ACHN (cell line): ENCODE data around the gene POM121L2.

ENCODE experiments used
- DNase-seq: peaks from one replicate; pipeline ENCODE4 v3.0.0-alpha.2; 2015
- in situ Hi-C: cut with HindIII; loops from 2 replicates; pipeline ENCODE4 v1.10.0; 2017; ENCODE audit warnings: low sequenced_read_pairs, low pct_ligation_motif_present, low pct_unique_long_range_greater_than_20kb

Gene POM121L2

GRCh38 chr6:27312146-27312949 is at the start of gene POM121L2:
Gene POM121L2, minus strand, starts transcription at chr6:27312273. Its CDS starts 103 bp downstream, at chr6:27312170.
- in situ Hi-C loops: no loop called here
- peak; percentile 70 for DNase-seq

GRCh38 chr6:27359231-27359630 is 47.2 kb upstream of the POM121L2 start:
- in situ Hi-C loops: no loop called here
- DNase-seq: no peak

- DNase-seq: no peak
- in situ Hi-C loops: no loop called here
Observed at GRCh38 chr6:27358786-27359185, 46.7 kb upstream of the POM121L2 start.

GRCh38 chr6:27352850-27353249 is 40.8 kb upstream of the POM121L2 start:
- in situ Hi-C loops: no loop called here
- no peak for DNase-seq

- in situ Hi-C loops: no loop called here
Observed at GRCh38 chr6:27334141-27334540, 22.1 kb upstream of the POM121L2 start.

DNA sequence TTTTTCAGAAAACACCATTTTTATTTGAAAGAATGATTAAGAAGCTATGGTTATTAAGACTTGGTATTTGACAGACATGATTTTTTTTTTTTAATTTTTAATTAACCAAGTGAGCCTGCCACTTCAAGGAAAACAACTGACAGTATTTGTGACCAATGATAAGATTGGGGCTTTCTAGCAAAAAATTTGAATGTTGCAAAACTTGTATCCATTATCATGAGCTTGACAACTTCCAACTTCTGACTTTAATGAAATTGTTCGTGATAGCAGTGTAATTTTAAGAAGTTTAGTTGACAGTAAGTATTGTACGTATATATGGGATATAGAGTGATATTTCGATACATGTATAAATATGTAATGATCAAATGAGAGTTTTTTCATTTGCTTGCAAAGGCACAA is 21.6 kb upstream of the POM121L2 start:
- in situ Hi-C loops: no loop called here

More at GRCh38 chr6:27334141-27334540, 22.1 kb upstream of the POM121L2 start:
- DNase-seq: no peak

GRCh38 chr6:27332692-27333641 is 20.9 kb upstream of the POM121L2 start:
- DNase-seq: no peak
- in situ Hi-C loops: no loop called here

More for the DNA sequence above, 21.6 kb upstream of the POM121L2 start:
- DNase-seq: no peak

GRCh38 chr6:27327023-27327738 is 15.1 kb upstream of the POM121L2 start:
- in situ Hi-C loops: no loop called here
- DNase-seq: no peak

- in situ Hi-C loops: no loop called here
- no peak for DNase-seq
Observed at GRCh38 chr6:27321901-27322300, 9.8 kb upstream of the POM121L2 start.

GRCh38 chr6:27321370-27321769 is 9.3 kb upstream of the POM121L2 start:
- no peak for DNase-seq
- in situ Hi-C loops: no loop called here

DNA sequence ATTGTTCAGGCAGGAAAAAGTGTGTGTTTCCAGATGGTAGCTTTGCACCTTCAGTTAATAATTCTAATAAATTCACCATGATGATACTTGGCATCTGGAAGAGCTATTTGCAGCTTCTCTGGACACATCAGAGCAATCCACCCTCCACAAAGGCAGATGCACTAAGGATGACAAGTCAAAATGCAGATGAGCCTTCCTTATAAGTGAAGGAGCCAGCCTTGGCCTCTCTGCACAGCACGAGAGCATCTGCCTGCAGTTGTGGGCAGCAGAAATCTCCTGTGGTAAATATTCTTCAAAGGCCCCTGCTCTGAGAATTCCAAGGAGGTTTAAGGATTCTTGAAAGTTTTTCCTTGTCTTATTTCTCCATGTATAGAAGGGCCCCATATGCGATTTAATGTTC is 6.9 kb upstream of the POM121L2 start:
- no peak for DNase-seq
- in situ Hi-C loops: no loop called here

DNA sequence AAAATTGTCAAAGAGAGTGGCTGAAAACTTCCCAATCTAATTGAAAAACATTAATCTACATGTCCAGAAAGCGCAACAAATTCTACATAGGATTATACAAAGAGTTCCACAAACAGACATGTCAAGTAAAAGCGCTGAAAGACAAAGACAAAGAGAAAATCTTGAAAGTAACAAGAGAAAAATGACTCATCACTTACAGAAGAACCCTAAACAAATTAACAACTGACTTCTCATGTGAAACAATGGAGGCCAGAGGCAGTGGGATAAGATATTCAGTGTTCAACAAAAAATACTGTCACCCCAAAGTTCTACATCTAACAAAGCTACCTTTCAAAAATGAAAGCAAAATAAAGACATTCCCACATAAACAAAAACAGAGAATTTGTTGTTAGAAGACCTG is 2.0 kb upstream of the POM121L2 start:
- in situ Hi-C loops: no loop called here
- DNase-seq: no peak

GRCh38 chr6:27312950-27313271 is 838 bp upstream of the POM121L2 start:
- no peak for DNase-seq
- in situ Hi-C loops: no loop called here

- in situ Hi-C loops: no loop called here
- DNase-seq: no peak
Observed at GRCh38 chr6:27311806-27312145, 297 bp downstream of the POM121L2 start.

DNA sequence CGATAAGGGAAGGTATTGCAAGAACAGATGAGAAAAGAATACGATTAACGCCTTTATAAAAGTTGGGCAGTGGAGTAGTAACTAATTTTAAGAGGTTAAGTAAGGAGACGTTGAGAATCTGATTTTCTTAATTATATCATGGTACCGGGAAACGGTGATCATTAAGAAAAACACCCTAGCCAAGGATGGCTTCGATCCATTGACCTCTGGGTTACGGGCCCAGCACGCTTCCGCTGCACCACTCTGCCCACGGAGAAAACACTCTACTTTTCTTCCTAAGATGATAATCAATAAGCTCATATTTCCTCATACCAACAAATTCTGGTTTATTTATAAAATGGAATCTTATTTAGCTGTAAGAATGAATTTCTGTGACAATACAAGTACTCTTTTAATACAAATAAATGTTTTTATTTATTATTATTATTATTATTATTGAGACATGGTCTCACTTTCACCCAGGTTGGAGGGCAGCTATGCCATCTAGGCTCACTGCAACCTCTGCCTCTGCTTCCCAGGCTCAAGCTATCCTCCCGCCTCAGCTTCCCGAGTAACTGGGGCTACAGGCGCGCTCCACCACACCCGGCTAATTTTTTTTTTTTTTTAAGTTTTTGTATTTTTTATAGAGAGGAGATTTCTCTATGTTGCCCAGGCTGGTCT is 8.3 kb downstream of the POM121L2 start:
- in situ Hi-C loops: no loop called here
- DNase-seq: no peak

- DNase-seq: peak; percentile 62
- in situ Hi-C loops: no loop called here
Observed at GRCh38 chr6:27297857-27298730, 14.0 kb downstream of the POM121L2 start.

GRCh38 chr6:27297484-27297856 is 14.6 kb downstream of the POM121L2 start:
- no peak for DNase-seq
- in situ Hi-C loops: no loop called here
